Mesothelial cell of epicardium (in vitro differentiated cells): Measurements from ENCODE around the gene FAM216A. TPM values are rescaled to one million over a fixed set of nuclear protein-coding genes. Genes with fewer than 3 reads are reported as not detected.

Experiments
- DNase-seq, 2 experiments: peaks; one replicate each; pipeline ENCODE4 v3.0.0; 2021; ENCODE audit warnings: low spot score in 2 of 2; ENCODE audit not compliant: unreplicated experiment in 2 of 2
- H3K27ac Mint-ChIP-seq: 2 replicates; pipeline ENCODE4 v1.8.0; 2021; ENCODE audit warnings: mixed read lengths
- H3K27me3 Mint-ChIP-seq: 2 replicates; pipeline ENCODE4 v1.8.0; 2021; ENCODE audit warnings: low read depth, mixed read lengths
- H3K36me3 Mint-ChIP-seq: 2 replicates; pipeline ENCODE4 v1.8.0; 2021; ENCODE audit warnings: mixed read lengths
- H3K4me1 Mint-ChIP-seq: 2 replicates; pipeline ENCODE4 v1.8.0; 2021; ENCODE audit warnings: mixed read lengths
- H3K4me3 Mint-ChIP-seq: 2 replicates; pipeline ENCODE4 v1.8.0; 2021; ENCODE audit warnings: mild to moderate bottlenecking, moderate library complexity, mixed read lengths
- H3K9me3 Mint-ChIP-seq: 2 replicates; pipeline ENCODE4 v1.8.0; 2021; ENCODE audit warnings: mixed read lengths
- CTCF ChIP-seq: fragments of 200-600 bp; sonication (generic); IDR thresholded peaks from one replicate; pipeline ENCODE4 v1.5.0; 2021; ENCODE audit warnings: antibody characterized with exemption; ENCODE audit not compliant: unreplicated experiment
- total RNA-seq: library from RNA; stranded (reverse); gene quantifications from 3 replicates; pipeline ENCODE4 v1.2.1, GENCODE V29; 2021

FAM216A gene
- total RNA-seq, 1 donor from 2014 or later: 9.9 TPM

GRCh38 chr12:110431957-110432587 is 36.6 kb upstream of the FAM216A start:
- Mint-ChIP-seq H3K4me3 (no peak overlapping the region), H3K27ac (no peak overlapping the region), H3K36me3 (peaks cover 23% of the 10 kb centered on the region), H3K4me1 (peaks cover 1% of the 10 kb centered on the region), H3K9me3 (no peaks in the 10 kb centered on the region), H3K27me3 (no peaks in the 10 kb centered on the region)
- no peak for DNase-seq
- no peak for TF ChIP-seq CTCF

- TF ChIP-seq CTCF: no peak
- Mint-ChIP-seq H3K9me3 (no peaks in the 10 kb centered on the region), H3K4me1 (no peaks in the 10 kb centered on the region), H3K27me3 (no peaks in the 10 kb centered on the region), H3K36me3 (peaks cover 41% of the 10 kb centered on the region), H3K27ac (no peak overlapping the region), H3K4me3 (no peak overlapping the region)
- no peak for DNase-seq
Measured at GRCh38 chr12:110436231-110436630, 32.4 kb upstream of the FAM216A start.

- Mint-ChIP-seq H3K36me3 (peaks cover 24% of the 10 kb centered on the region), H3K4me3 (no peak overlapping the region), H3K9me3 (no peaks in the 10 kb centered on the region), H3K27me3 (no peaks in the 10 kb centered on the region), H3K4me1 (peaks cover 10% of the 10 kb centered on the region), H3K27ac (no peak overlapping the region)
- TF ChIP-seq CTCF: no peak
- DNase-seq: no peak
Measured at GRCh38 chr12:110444455-110444854, 24.2 kb upstream of the FAM216A start.

GRCh38 chr12:110449799-110450497 is 18.7 kb upstream of the FAM216A start, which contains the start of gene ARPC3:
ARPC3 (minus strand) TSS chr12:110450337; CDS start chr12:110450260, 77 bp downstream.
- Mint-ChIP-seq H3K36me3 (peaks cover 19% of the 10 kb centered on the region), H3K9me3 (no peaks in the 10 kb centered on the region), H3K4me3 (peak within 1 kb of the TSS; percentile 100), H3K27me3 (no peaks in the 10 kb centered on the region), H3K4me1 (peaks cover 20% of the 10 kb centered on the region), H3K27ac (peak within 1 kb of the TSS; percentile 100)
- peak; percentile 88 to 93 for DNase-seq
- no peak for TF ChIP-seq CTCF

GRCh38 chr12:110451263-110451662 is 17.4 kb upstream of the FAM216A start:
- H3K36me3 Mint-ChIP-seq: peaks cover 18% of the 10 kb centered on the region
- H3K27ac Mint-ChIP-seq: peak overlapping the region; percentile 86
- H3K27me3 Mint-ChIP-seq: no peaks in the 10 kb centered on the region
- TF ChIP-seq CTCF: no peak
- H3K4me3 Mint-ChIP-seq: peak overlapping the region; percentile 100
- DNase-seq: no peak
- peaks cover 20% of the 10 kb centered on the region for H3K4me1 Mint-ChIP-seq
- H3K9me3 Mint-ChIP-seq: no peaks in the 10 kb centered on the region
